Fibroblast of lung (primary cell): ENCODE results near the gene NUCB1.

ENCODE experiments used
- EZH2 ChIP-seq: IDR thresholded peaks from 2 replicates; pipeline ENCODE4 v1.5.1; 2012; ENCODE audit warnings: low read length, control low read depth, mild to moderate bottlenecking; ENCODE audit errors: missing control alignments
- TF ChIP-seq, protein P1 (sequence below), 2 donors: IDR thresholded peaks in 1 of 2; conservative IDR thresholded peaks in 1 of 2; 1 replicate in 1 of 2; 2 replicates in 1 of 2; pipeline ENCODE4 v1.5.1; 2011 to 2012; ENCODE audit warnings: low read length in 2 of 2, control low read depth in 1 of 2, inconsistent platforms in 1 of 2, low read depth in 1 of 2, mild to moderate bottlenecking in 1 of 2

DNA sequence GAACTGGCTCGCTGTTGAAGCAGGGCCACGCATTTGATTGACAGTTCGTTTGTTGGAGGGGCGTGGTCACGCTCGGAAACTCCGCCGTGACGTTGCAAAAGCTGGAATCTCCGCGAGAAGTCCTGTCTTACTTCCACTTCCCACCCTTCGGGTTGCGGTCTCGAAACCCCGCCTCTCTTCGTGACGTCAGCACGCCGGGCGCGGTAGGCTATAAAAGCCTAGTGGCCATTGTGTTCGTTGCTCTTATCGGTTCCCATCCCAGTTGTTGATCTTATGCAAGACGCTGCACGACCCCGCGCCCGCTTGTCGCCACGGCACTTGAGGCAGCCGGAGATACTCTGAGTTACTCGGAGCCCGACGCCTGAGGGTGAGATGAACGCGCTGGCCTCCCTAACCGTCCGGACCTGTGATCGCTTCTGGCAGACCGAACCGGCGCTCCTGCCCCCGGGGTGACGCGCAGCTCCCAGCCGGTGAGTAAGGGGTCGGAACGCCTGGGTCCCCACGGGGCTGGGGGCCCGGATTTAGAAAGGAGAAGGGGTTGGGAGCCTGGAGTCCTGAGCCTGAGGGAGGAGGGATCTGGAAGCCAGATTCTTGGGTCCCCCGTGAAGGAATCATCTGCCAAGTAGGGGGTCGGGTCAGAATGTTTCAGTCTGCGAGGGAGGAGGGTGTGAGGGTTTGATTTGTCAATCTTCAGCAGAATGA lies 27.8 kb upstream of the NUCB1 start, which contains the start of gene PPP1R15A:
- TF ChIP-seq, protein P1, sequence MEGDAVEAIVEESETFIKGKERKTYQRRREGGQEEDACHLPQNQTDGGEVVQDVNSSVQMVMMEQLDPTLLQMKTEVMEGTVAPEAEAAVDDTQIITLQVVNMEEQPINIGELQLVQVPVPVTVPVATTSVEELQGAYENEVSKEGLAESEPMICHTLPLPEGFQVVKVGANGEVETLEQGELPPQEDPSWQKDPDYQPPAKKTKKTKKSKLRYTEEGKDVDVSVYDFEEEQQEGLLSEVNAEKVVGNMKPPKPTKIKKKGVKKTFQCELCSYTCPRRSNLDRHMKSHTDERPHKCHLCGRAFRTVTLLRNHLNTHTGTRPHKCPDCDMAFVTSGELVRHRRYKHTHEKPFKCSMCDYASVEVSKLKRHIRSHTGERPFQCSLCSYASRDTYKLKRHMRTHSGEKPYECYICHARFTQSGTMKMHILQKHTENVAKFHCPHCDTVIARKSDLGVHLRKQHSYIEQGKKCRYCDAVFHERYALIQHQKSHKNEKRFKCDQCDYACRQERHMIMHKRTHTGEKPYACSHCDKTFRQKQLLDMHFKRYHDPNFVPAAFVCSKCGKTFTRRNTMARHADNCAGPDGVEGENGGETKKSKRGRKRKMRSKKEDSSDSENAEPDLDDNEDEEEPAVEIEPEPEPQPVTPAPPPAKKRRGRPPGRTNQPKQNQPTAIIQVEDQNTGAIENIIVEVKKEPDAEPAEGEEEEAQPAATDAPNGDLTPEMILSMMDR (conservative IDR thresholded peaks at IDR 0.05 in 1 of 2, IDR thresholded peaks at IDR 0.05 in 1 of 2; ENCODE audit: low read depth in 1 of 2, low read length in 2 of 2), result no peak
- no peak for TF ChIP-seq EZH2
